ENCODE measurements around the gene ACACA.

DNA sequence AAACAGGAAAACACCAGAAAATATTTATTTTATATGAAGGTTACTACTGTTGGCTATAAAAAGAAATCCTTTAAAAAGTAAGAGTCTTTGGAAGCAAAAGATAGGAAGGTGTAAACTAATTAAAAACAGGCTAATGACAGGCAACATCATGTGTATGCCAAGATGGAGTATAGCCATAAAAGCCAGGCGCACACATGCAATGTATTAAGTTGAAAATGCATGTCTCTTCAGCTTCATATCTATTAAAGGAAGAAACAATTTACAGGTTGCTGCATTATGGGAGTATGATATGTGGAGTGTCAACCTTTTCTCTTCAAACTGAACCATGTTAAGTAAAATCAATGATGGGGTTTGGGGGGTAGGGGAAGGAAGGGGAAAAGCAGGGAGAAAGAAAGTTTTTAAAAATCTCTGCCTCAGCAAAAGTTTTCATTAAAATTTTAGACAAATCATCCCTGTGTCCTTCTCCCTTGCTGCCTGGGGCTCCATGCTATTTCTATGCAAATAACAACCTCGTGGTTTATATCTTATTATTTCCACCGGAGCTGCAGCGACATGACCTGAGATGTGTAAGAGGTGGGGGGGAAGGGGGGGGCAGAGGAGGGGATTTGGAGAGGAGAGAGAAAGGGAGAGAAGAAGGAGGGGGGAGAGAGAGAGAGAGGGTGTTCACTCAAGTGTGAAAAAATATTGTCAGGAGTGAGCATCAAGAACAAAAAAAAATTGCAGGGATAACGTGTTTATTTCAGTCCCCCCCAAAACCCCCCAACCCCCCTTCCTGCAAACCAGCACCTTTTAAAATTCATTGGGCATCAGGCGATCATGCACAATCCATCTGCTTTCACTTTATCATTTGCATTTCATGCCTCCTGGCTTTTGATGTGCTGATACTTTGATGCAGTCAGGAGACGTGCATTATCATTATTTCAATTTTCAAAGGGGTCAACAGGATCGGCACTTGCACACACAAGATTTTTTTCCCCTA lies 260.3 kb downstream of the ACACA start:
- TF ChIP-seq CTCF (IDR thresholded peaks at IDR 0.05): no peak
- no peak for TF ChIP-seq EP300 (IDR thresholded peaks at IDR 0.05)

Measured in tibial nerve (tissue), 4 donors.